MCF 10A (cell line): ENCODE results near the gene MGA. TPM values are rescaled to one million over a fixed set of nuclear protein-coding genes. Genes with fewer than 3 reads are reported as not detected.

Experiments
- BruUV-seq: library from RNA; stranded (reverse); fragments of 400-500 nt; replicated peaks from 2 replicates; lab custom pipeline; 2021; lab: Mats Ljungman, UMichigan
- CTCF ChIA-PET: fragments of 300-600 bp; sonication (Branson Sonifier 250); formaldehyde crosslinking; extraction: SDS; loops from one replicate; lab custom pipeline; 2021; ENCODE audit warnings: antibody characterized with exemption, inconsistent platforms; lab: Yijun Ruan, JAX
- POLR2A ChIA-PET: fragments of 300-600, 350-650 bp; sonication (Branson Sonifier 250); formaldehyde crosslinking; extraction: SDS; loops from one replicate; lab custom pipeline; 2020; ENCODE audit warnings: antibody characterized with exemption, inconsistent platforms; lab: Yijun Ruan, JAX
- DNase-seq: peaks from one replicate; pipeline ENCODE4 v3.0.0-alpha.2; 2018; ENCODE audit not compliant: unreplicated experiment
- H3K27ac Mint-ChIP-seq: one replicate; pipeline ENCODE4 v1.8.0; 2022; ENCODE audit warnings: mild to moderate bottlenecking, low read depth, mixed read lengths; ENCODE audit not compliant: unreplicated experiment
- H3K27me3 Mint-ChIP-seq: one replicate; pipeline ENCODE4 v1.8.0; 2022; ENCODE audit warnings: mixed read lengths; ENCODE audit not compliant: insufficient read depth, unreplicated experiment
- H3K36me3 Mint-ChIP-seq: one replicate; pipeline ENCODE4 v1.8.0; 2022; ENCODE audit warnings: mild to moderate bottlenecking, moderate library complexity, mixed read lengths; ENCODE audit not compliant: insufficient read depth, unreplicated experiment
- H3K4me1 Mint-ChIP-seq: one replicate; pipeline ENCODE4 v1.8.0; 2022; ENCODE audit warnings: mixed read lengths; ENCODE audit not compliant: insufficient read depth, unreplicated experiment
- H3K4me3 Mint-ChIP-seq: one replicate; pipeline ENCODE4 v1.8.0; 2022; ENCODE audit warnings: mild to moderate bottlenecking, moderate library complexity, mixed read lengths; ENCODE audit not compliant: unreplicated experiment
- H3K9me3 Mint-ChIP-seq: one replicate; pipeline ENCODE4 v1.8.0; 2022; ENCODE audit warnings: mixed read lengths; ENCODE audit not compliant: unreplicated experiment
- CTCF ChIP-seq: fragments of 200-600 bp; IDR thresholded peaks from one replicate; pipeline ENCODE4 v1.8.0; 2022; ENCODE audit warnings: antibody characterized with exemption, mild to moderate bottlenecking; ENCODE audit not compliant: unreplicated experiment
- intact Hi-C: fragments of 100-400 bp; cut with micrococcal nuclease; formaldehyde crosslinking; loops from 2 replicates; pipeline ENCODE4 v1.14.1; 2022
- total RNA-seq: library from RNA; stranded (reverse); gene quantifications from 2 replicates; pipeline ENCODE4 v1.2.3, GENCODE V29; 2022

MGA gene
- total RNA-seq, 1 experiment from 2014 or later: 17.5 TPM

GRCh38 chr15:41669701-41670100 is 9.5 kb downstream of the MGA start:
- Mint-ChIP-seq H3K9me3 (no peaks in the 10 kb centered on the region), H3K4me1 (no peaks in the 10 kb centered on the region), H3K36me3 (peaks cover 25% of the 10 kb centered on the region), H3K27ac (no peak overlapping the region), H3K4me3 (no peak overlapping the region), H3K27me3 (no peaks in the 10 kb centered on the region)
- no peak for DNase-seq
- BruUV-seq: no TSS peak
- intact Hi-C loops: no loop called here
- ChIA-PET CTCF (interaction anchor here (1.3 kb wide), 1 partner anchor 111 kb away, joined by 3 read pairs; the partner anchor contains the start of gene TYRO3), POLR2A (interaction anchor here (3.4 kb wide), 1 partner anchor 8 kb away, joined by 19 read pairs; the partner anchor contains the start of gene MGA)
- TF ChIP-seq CTCF: no peak

GRCh38 chr15:41671656-41672648 is 11.7 kb downstream of the MGA start:
- peaks cover 29% of the 10 kb centered on the region for H3K36me3 Mint-ChIP-seq
- ChIA-PET CTCF (interaction anchor here (0.6 kb wide), 1 partner anchor 10 kb away, joined by 3 read pairs; no protein-coding TSS in a partner anchor), POLR2A (interaction anchor here (3.4 kb wide), 1 partner anchor 10 kb away, joined by 19 read pairs; the partner anchor contains the start of gene MGA)
- no peak for TF ChIP-seq CTCF
- no TSS peak for BruUV-seq
- H3K4me1 Mint-ChIP-seq: no peaks in the 10 kb centered on the region
- H3K4me3 Mint-ChIP-seq: no peak overlapping the region
- H3K9me3 Mint-ChIP-seq: no peaks in the 10 kb centered on the region
- intact Hi-C loops: no loop called here
- no peak for DNase-seq
- no peaks in the 10 kb centered on the region for H3K27me3 Mint-ChIP-seq
- no peak overlapping the region for H3K27ac Mint-ChIP-seq

GRCh38 chr15:41675337-41675736 is 15.1 kb downstream of the MGA start:
- POLR2A ChIA-PET: interaction anchor here (0.7 kb wide), 2 partner anchors 8 to 13 kb away, joined by 3 read pairs; no protein-coding TSS in a partner anchor
- Mint-ChIP-seq H3K4me3 (no peak overlapping the region), H3K4me1 (no peaks in the 10 kb centered on the region), H3K27ac (no peak overlapping the region), H3K27me3 (no peaks in the 10 kb centered on the region), H3K36me3 (peaks cover 15% of the 10 kb centered on the region), H3K9me3 (no peaks in the 10 kb centered on the region)
- no peak for TF ChIP-seq CTCF
- CTCF ChIA-PET: interaction anchor here (0.6 kb wide), 1 partner anchor 76 kb away, joined by 3 read pairs; no protein-coding TSS in a partner anchor
- no TSS peak for BruUV-seq
- intact Hi-C loops: no loop called here
- no peak for DNase-seq

- Mint-ChIP-seq H3K36me3 (peaks cover 11% of the 10 kb centered on the region), H3K4me1 (peaks cover 6% of the 10 kb centered on the region), H3K27me3 (no peaks in the 10 kb centered on the region), H3K27ac (no peak overlapping the region), H3K9me3 (no peaks in the 10 kb centered on the region), H3K4me3 (no peak overlapping the region)
- DNase-seq: no peak
- CTCF ChIA-PET: no interaction called here
- TF ChIP-seq CTCF: no peak
- no TSS peak for BruUV-seq
- POLR2A ChIA-PET: interaction anchor here (0.6 kb wide), 1 partner anchor 99 kb away, joined by 4 read pairs; no protein-coding TSS in a partner anchor
- intact Hi-C loops: no loop called here
Measured at GRCh38 chr15:41678742-41679141, 18.5 kb downstream of the MGA start.
